GM23338 (cell line): ENCODE data around the gene ADAMTSL2. TPM values are rescaled to one million over a fixed set of nuclear protein-coding genes. Genes with fewer than 3 reads are reported as not detected.

Source experiments
- ATAC-seq: fragments of 200-7000 bp; cut with Tn5 transposase; 3 replicates; pipeline ENCODE4 v1.9.1; 2020
- DNase-seq: peaks from one replicate; pipeline ENCODE4 v3.0.0-alpha.2; 2015; ENCODE audit warnings: low spot score
- H2AFZ ChIP-seq: fragments of 200-600 bp; sonication (generic); 2 replicates; pipeline ENCODE4 v1.8.0; 2016; ENCODE audit warnings: antibody characterized with exemption, mild to moderate bottlenecking, moderate library complexity
- H3F3A ChIP-seq: fragments of 200-600 bp; sonication (generic); replicated peaks from 2 replicates; pipeline ENCODE4 v1.8.0; 2017; ENCODE audit warnings: antibody characterized with exemption, mixed run types, low read depth
- H3K27ac ChIP-seq: fragments of 200-600 bp; sonication (generic); 2 replicates; pipeline ENCODE4 v1.6.1; 2016; ENCODE audit warnings: low read depth
- H3K27me3 ChIP-seq: fragments of 200-600 bp; sonication (generic); 2 replicates; pipeline ENCODE4 v1.8.0; 2016; ENCODE audit warnings: mild to moderate bottlenecking, mixed run types, moderate library complexity; ENCODE audit not compliant: insufficient read depth
- H3K36me3 ChIP-seq: fragments of 200-600 bp; sonication (generic); 2 replicates; pipeline ENCODE4 v1.8.0; 2016; ENCODE audit warnings: mild to moderate bottlenecking; ENCODE audit not compliant: insufficient read depth
- H3K4me1 ChIP-seq: fragments of 200-600 bp; sonication (generic); 2 replicates; pipeline ENCODE4 v1.8.0; 2016; ENCODE audit warnings: mild to moderate bottlenecking, moderate library complexity; ENCODE audit not compliant: insufficient read depth
- H3K4me2 ChIP-seq: fragments of 200-600 bp; sonication (generic); 2 replicates; pipeline ENCODE4 v1.7.1; 2017; ENCODE audit warnings: mixed run types
- H3K4me3 ChIP-seq: fragments of 200-600 bp; sonication (generic); 2 replicates; pipeline ENCODE4 v1.6.1; 2016; ENCODE audit warnings: mixed run types
- H3K79me2 ChIP-seq: fragments of 200-600 bp; sonication (generic); replicated peaks from 2 replicates; pipeline ENCODE4 v1.8.0; 2017; ENCODE audit warnings: mild to moderate bottlenecking; ENCODE audit not compliant: insufficient read depth
- H3K9me2 ChIP-seq: fragments of 200-600 bp; sonication (generic); 2 replicates; pipeline ENCODE4 v1.8.0; 2017; ENCODE audit not compliant: insufficient read depth
- H4K20me1 ChIP-seq: fragments of 200-600 bp; sonication (generic); replicated peaks from 2 replicates; pipeline ENCODE4 v1.8.0; 2017; ENCODE audit warnings: mild to moderate bottlenecking; ENCODE audit not compliant: insufficient read depth
- H3K27ac Mint-ChIP-seq: 2 replicates; pipeline ENCODE4 v1.8.0; 2020; ENCODE audit warnings: inconsistent platforms, mild to moderate bottlenecking, moderate library complexity, mixed read lengths
- H3K27me3 Mint-ChIP-seq: 3 replicates; pipeline ENCODE4 v1.8.0; 2022; ENCODE audit warnings: low read depth, mild to moderate bottlenecking, moderate library complexity, mixed read lengths, inconsistent platforms; ENCODE audit not compliant: insufficient read depth, poor library complexity
- H3K36me3 Mint-ChIP-seq: 3 replicates; pipeline ENCODE4 v1.8.0; 2021; ENCODE audit warnings: low read depth, mild to moderate bottlenecking, inconsistent platforms, moderate library complexity, mixed read lengths
- H3K4me1 Mint-ChIP-seq: 3 replicates; pipeline ENCODE4 v1.8.0; 2020; ENCODE audit warnings: mild to moderate bottlenecking, inconsistent platforms, mixed read lengths
- H3K4me3 Mint-ChIP-seq: 3 replicates; pipeline ENCODE4 v1.8.0; 2021; ENCODE audit warnings: moderate library complexity, mild to moderate bottlenecking, inconsistent platforms, mixed read lengths
- H3K9me3 Mint-ChIP-seq: 3 replicates; pipeline ENCODE4 v1.8.0; 2020; ENCODE audit warnings: moderate library complexity, mild to moderate bottlenecking, inconsistent platforms, mixed read lengths
- ETS1 ChIP-seq: IDR thresholded peaks from 2 replicates; pipeline ENCODE4 v1.6.1; 2016; ENCODE audit warnings: antibody characterized with exemption
- EZH2phosphoT487 ChIP-seq: fragments of 200-600 bp; sonication (generic); IDR thresholded peaks from one replicate; pipeline ENCODE4 v1.8.1; 2018; ENCODE audit warnings: antibody characterized with exemption; ENCODE audit not compliant: unreplicated experiment
- JUNB ChIP-seq: IDR thresholded peaks from one replicate; pipeline ENCODE4 v1.6.1; 2016; ENCODE audit warnings: antibody characterized with exemption; ENCODE audit not compliant: unreplicated experiment
- POLR2AphosphoS5 ChIP-seq: IDR thresholded peaks from 2 replicates; pipeline ENCODE4 v1.6.1; 2016; ENCODE audit warnings: antibody characterized with exemption, low read depth
- REST ChIP-seq: IDR thresholded peaks from one replicate; pipeline ENCODE4 v1.6.1; 2018; ENCODE audit warnings: antibody characterized with exemption; ENCODE audit not compliant: unreplicated experiment
- STAT1 ChIP-seq: IDR thresholded peaks from one replicate; pipeline ENCODE4 v1.6.1; 2016; ENCODE audit warnings: antibody characterized with exemption; ENCODE audit not compliant: unreplicated experiment
- ZNF114 ChIP-seq: fragments of 250-450 bp; sonication (Bioruptor Pico); IDR thresholded peaks from 2 replicates; pipeline ENCODE4 v1.5.0; 2020; ENCODE audit warnings: mild to moderate bottlenecking, moderate library complexity
- ZNF331 ChIP-seq: fragments of 250-450 bp; sonication (Bioruptor Pico); IDR thresholded peaks from 2 replicates; pipeline ENCODE4 v1.5.0; 2020; ENCODE audit warnings: low read depth, mild to moderate bottlenecking, moderate library complexity
- polyA plus RNA-seq: library from polyadenylated mRNA; unstranded; fragments of >200 nt; fragmentation: Nextera tagmentation; extraction: Ambion mirVana; gene quantifications from 2 replicates; pipeline ENCODE4 v1.2.1, GENCODE V29; 2016
- total RNA-seq: library from RNA; depleted of rRNA; stranded (reverse); fragments of >200 nt; shearing (Covaris generic); gene quantifications from 2 replicates; pipeline ENCODE4 v1.2.3, GENCODE V29; 2014
- TF ChIP-seq, protein P1 (sequence below): fragments of 250-450 bp; sonication (Bioruptor Pico); IDR thresholded peaks from 2 replicates; pipeline ENCODE4 v1.5.0; 2020; ENCODE audit warnings: mild to moderate bottlenecking, moderate library complexity

The ADAMTSL2 gene
- total and polyA plus RNA-seq, 2 experiments from 2014 or later: 0.15 to 0.66 TPM

DNA sequence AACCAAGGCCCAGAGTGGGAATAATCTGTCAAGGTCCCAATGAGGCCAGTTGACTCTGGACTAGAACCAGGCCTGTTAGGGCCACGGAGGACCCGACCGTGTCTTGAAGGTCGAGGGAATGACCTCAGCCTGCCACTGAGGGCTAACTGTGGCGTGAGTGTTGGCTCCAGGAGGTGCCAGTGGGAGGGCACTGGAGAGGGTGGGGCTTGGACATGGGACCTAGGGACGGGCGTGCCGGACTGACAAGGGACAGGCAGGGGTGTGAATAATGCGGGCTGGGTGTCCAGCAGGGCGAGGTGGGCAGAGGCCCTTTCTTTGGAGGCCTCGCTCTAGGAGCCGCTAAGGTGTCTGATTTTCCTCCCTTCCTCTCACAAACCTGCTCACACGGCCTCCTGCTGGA is 7.5 kb downstream of the ADAMTSL2 start (continued):
- TF ChIP-seq REST: no peak
- TF ChIP-seq JUNB: no peak
- TF ChIP-seq ETS1: no peak
- TF ChIP-seq ZNF331 (CRISPR knock-in tag): no peak
- no peak for TF ChIP-seq ZNF114

DNA sequence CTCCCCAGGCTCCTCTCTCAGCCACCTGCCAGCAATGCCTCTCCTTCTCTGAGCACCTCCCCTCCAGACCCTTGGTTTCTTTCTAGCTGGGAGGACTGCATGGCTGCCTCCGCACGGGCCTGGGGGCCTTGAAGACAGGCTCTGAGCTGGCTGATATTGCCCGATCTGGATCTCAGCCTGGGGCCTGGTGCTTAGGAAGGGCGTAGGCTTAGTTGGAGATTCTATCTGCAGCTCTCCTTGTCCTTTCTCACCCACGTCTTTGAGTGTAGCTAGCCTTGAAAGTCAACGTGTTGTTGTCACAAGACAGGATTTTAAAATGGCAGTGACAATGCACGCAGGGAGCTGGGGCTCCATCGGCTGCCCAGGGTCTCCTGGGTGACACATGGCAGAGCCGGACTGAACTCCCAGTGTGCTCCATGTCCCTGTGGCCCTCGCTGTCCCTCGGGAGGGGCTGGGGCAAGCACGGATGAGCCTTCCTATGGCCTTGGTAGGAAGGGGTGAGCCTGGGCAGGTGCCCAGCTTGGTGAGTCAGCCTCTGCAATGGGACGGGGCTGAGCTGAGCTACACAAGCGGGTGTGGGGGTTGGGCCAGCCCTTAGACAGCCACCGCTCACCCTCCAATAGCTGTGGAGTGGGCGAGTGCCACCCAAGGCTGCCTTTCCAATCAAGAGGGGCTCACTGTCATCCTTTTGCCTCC is 9.4 kb downstream of the ADAMTSL2 start:
- Histone ChIP-seq H4K20me1 (no peaks in the 10 kb centered on the region), H3K4me2 (no peak overlapping the region), H3K4me1 (no peaks in the 10 kb centered on the region; the same call in 1 of the 2 replicates), H3F3A (no peaks in the 10 kb centered on the region), H3K27ac (no peak overlapping the region), H3K4me3 (no peak overlapping the region), H3K27me3 (no peaks in the 10 kb centered on the region), H2AFZ (no peak overlapping the region), H3K36me3 (no peaks in the 10 kb centered on the region), H3K9me2 (no peaks in the 10 kb centered on the region), H3K79me2 (no peaks in the 10 kb centered on the region)
- Mint-ChIP-seq H3K36me3 (no peaks in the 10 kb centered on the region; the same call in 2 of the 3 replicates), H3K9me3 (no peaks in the 10 kb centered on the region), H3K4me1 (peaks cover 18% of the 10 kb centered on the region), H3K27ac (no peak overlapping the region), H3K27me3 (peaks cover 7% of the 10 kb centered on the region), H3K4me3 (no peak overlapping the region)
- no peak for ATAC-seq
- no peak for DNase-seq
- TF ChIP-seq EZH2phosphoT487 (no peak), STAT1 (no peak), ETS1 (no peak), POLR2AphosphoS5 (no peak)
- TF ChIP-seq, protein P1, sequence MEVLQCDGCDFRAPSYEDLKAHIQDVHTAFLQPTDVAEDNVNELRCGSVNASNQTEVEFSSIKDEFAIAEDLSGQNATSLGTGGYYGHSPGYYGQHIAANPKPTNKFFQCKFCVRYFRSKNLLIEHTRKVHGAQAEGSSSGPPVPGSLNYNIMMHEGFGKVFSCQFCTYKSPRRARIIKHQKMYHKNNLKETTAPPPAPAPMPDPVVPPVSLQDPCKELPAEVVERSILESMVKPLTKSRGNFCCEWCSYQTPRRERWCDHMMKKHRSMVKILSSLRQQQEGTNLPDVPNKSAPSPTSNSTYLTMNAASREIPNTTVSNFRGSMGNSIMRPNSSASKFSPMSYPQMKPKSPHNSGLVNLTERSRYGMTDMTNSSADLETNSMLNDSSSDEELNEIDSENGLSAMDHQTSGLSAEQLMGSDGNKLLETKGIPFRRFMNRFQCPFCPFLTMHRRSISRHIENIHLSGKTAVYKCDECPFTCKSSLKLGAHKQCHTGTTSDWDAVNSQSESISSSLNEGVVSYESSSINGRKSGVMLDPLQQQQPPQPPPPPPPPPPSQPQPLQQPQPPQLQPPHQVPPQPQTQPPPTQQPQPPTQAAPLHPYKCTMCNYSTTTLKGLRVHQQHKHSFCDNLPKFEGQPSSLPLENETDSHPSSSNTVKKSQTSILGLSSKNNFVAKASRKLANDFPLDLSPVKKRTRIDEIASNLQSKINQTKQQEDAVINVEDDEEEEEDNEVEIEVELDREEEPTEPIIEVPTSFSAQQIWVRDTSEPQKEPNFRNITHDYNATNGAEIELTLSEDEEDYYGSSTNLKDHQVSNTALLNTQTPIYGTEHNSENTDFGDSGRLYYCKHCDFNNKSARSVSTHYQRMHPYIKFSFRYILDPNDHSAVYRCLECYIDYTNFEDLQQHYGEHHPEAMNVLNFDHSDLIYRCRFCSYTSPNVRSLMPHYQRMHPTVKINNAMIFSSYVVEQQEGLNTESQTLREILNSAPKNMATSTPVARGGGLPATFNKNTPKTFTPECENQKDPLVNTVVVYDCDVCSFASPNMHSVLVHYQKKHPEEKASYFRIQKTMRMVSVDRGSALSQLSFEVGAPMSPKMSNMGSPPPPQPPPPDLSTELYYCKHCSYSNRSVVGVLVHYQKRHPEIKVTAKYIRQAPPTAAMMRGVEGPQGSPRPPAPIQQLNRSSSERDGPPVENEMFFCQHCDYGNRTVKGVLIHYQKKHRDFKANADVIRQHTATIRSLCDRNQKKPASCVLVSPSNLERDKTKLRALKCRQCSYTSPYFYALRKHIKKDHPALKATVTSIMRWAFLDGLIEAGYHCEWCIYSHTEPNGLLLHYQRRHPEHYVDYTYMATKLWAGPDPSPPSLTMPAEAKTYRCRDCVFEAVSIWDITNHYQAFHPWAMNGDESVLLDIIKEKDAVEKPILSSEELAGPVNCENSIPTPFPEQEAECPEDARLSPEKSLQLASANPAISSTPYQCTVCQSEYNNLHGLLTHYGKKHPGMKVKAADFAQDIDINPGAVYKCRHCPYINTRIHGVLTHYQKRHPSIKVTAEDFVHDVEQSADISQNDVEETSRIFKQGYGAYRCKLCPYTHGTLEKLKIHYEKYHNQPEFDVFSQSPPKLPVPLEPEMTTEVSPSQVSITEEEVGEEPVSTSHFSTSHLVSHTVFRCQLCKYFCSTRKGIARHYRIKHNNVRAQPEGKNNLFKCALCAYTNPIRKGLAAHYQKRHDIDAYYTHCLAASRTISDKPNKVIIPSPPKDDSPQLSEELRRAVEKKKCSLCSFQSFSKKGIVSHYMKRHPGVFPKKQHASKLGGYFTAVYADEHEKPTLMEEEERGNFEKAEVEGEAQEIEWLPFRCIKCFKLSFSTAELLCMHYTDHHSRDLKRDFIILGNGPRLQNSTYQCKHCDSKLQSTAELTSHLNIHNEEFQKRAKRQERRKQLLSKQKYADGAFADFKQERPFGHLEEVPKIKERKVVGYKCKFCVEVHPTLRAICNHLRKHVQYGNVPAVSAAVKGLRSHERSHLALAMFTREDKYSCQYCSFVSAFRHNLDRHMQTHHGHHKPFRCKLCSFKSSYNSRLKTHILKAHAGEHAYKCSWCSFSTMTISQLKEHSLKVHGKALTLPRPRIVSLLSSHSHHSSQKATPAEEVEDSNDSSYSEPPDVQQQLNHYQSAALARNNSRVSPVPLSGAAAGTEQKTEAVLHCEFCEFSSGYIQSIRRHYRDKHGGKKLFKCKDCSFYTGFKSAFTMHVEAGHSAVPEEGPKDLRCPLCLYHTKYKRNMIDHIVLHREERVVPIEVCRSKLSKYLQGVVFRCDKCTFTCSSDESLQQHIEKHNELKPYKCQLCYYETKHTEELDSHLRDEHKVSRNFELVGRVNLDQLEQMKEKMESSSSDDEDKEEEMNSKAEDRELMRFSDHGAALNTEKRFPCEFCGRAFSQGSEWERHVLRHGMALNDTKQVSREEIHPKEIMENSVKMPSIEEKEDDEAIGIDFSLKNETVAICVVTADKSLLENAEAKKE: no peak
